ENCODE data around the gene B4GALNT2.
"Not testable (repeated sequence)": the region's sequence is repeated elsewhere in the genome, so short reads cannot be mapped to it uniquely, and the experiment has no call there.

The B4GALNT2 gene

GRCh38 chr17:49146620-49147306, 14.2 kb downstream of the B4GALNT2 start:
- H3K4me1 ChIP-seq (ENCODE audit: control insufficient read depth, insufficient read depth, low read length), result no peaks in the 10 kb centered on the region

DNA sequence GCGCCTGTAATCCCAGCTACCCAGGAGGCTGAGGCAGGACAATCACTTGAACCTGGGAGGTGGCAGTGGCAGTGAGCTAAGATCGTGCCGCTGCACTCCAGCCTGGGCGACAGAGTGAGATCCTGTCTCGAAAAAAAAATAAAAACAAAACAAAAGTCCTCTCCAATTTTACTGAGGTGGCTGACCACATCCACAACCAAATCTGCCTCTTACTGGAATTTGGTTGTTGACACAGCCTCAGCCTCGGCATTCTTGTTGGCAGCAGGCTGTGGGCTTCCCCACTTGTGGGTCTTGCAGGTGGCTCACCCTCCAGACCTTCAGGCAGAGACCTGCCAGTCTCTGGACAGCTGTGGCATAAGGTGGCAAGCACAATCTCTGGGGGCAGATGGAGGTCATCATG, 15.6 kb downstream of the B4GALNT2 start:
- Histone ChIP-seq H3K36me3 (ENCODE audit: control insufficient read depth in 2 of 2, insufficient read depth in 2 of 2, low read length in 2 of 2) (no peaks in the 10 kb centered on the region), H3K27ac (ENCODE audit: low read length) (no peak overlapping the region), H3K27me3 (ENCODE audit: control insufficient read depth in 1 of 2, insufficient read depth in 2 of 2, low read length in 2 of 2) (peaks cover 8 to 15% of the 10 kb centered on the region in 2 donors), H3K9me3 (ENCODE audit: control insufficient read depth in 2 of 2, low read length in 2 of 2) (no peaks in the 10 kb centered on the region), H3K9ac (ENCODE audit: low read length in 2 of 2) (no peak overlapping the region), H3K4me1 (ENCODE audit: control insufficient read depth, insufficient read depth, low read length) (no peaks in the 10 kb centered on the region), H3K4me3 (ENCODE audit: low read length in 2 of 2) (no peak overlapping the region)

More at GRCh38 chr17:49146620-49147306, 14.2 kb downstream of the B4GALNT2 start:
- Histone ChIP-seq H3K9me3 (ENCODE audit: control insufficient read depth in 2 of 2, low read length in 2 of 2) (no peaks in the 10 kb centered on the region), H3K27ac (ENCODE audit: low read length) (no peak overlapping the region), H3K9ac (ENCODE audit: low read length in 2 of 2) (no peak overlapping the region), H3K27me3 (ENCODE audit: control insufficient read depth in 1 of 2, insufficient read depth in 2 of 2, low read length in 2 of 2) (peaks cover 10 to 12% of the 10 kb centered on the region in 2 donors), H3K4me3 (ENCODE audit: low read length in 2 of 2) (no peak overlapping the region), H3K36me3 (ENCODE audit: control insufficient read depth in 2 of 2, insufficient read depth in 2 of 2, low read length in 2 of 2) (no peaks in the 10 kb centered on the region)

DNA sequence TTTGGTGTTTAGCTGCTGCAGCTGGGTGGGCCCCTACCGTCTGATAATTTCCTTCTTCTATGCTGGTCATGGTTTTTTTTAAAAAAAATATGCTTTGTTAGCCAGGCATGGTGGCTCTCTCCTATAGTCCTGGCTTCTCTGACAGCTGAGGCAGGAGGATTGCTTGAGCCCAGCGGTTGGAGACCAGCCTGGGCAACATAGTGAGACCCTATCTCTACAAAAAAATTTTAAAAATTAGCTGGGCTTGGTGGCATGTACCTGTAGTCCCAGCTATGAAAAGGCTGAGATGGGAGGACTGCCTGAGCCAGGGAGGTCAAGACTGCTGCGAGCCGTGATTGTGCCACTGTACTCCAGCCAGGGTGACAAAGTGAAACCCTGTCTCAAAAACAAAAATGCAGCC, 19.4 kb downstream of the B4GALNT2 start:
- H3K4me1 ChIP-seq (ENCODE audit: control insufficient read depth, insufficient read depth, low read length), result no peaks in the 10 kb centered on the region
- no peak overlapping the region for H3K4me3 ChIP-seq (ENCODE audit: low read length in 2 of 2)
- no peaks in the 10 kb centered on the region for H3K36me3 ChIP-seq (ENCODE audit: control insufficient read depth in 2 of 2, insufficient read depth in 2 of 2, low read length in 2 of 2)
- no peak overlapping the region for H3K27ac ChIP-seq (ENCODE audit: low read length)
- H3K9ac ChIP-seq (ENCODE audit: low read length in 2 of 2), result no peak overlapping the region
- H3K9me3 ChIP-seq (ENCODE audit: control insufficient read depth in 2 of 2, low read length in 2 of 2), result no peaks in the 10 kb centered on the region
- H3K27me3 ChIP-seq (ENCODE audit: control insufficient read depth in 1 of 2, insufficient read depth in 2 of 2, low read length in 2 of 2), result peaks cover 12 to 13% of the 10 kb centered on the region in 2 donors

DNA sequence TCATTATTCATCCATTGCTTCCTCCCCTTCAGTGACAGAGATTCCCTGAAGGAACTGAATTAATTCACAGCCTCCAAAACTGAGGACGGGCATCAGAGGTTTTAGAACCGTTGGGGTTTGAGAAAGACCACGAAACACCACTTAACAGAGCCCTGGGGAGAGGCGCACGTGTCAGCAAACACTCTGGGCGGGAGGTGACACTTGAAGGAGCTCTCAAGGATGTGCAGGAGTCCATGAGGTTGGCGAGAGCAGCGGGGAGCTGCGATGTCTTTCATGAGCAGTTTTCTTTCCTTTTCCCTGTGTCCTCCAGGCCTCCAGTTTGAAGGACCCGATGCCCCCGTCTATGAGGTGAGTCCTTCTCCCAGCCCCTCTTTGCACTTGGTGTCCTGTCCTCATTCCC, 23.7 kb downstream of the B4GALNT2 start:
- H3K4me3 ChIP-seq (ENCODE audit: low read length in 2 of 2), result no peak overlapping the region
- H3K9ac ChIP-seq (ENCODE audit: low read length in 2 of 2), result no peak overlapping the region
- no peak overlapping the region for H3K27ac ChIP-seq (ENCODE audit: low read length)
- H3K36me3 ChIP-seq (ENCODE audit: control insufficient read depth in 2 of 2, insufficient read depth in 2 of 2, low read length in 2 of 2), result no peaks in the 10 kb centered on the region
- H3K27me3 ChIP-seq (ENCODE audit: control insufficient read depth in 1 of 2, insufficient read depth in 2 of 2, low read length in 2 of 2), result peaks cover 17 to 23% of the 10 kb centered on the region in 2 donors
- H3K9me3 ChIP-seq (ENCODE audit: control insufficient read depth in 2 of 2, low read length in 2 of 2), result no peaks in the 10 kb centered on the region
- no peaks in the 10 kb centered on the region for H3K4me1 ChIP-seq (ENCODE audit: control insufficient read depth, insufficient read depth, low read length)

GRCh38 chr17:49157784-49158183, 25.2 kb downstream of the B4GALNT2 start:
- Histone ChIP-seq H3K4me1 (ENCODE audit: control insufficient read depth, insufficient read depth, low read length) (no peaks in the 10 kb centered on the region), H3K9ac (ENCODE audit: low read length in 2 of 2) (no peak overlapping the region), H3K9me3 (ENCODE audit: control insufficient read depth in 2 of 2, low read length in 2 of 2) (no peaks in the 10 kb centered on the region), H3K27me3 (ENCODE audit: control insufficient read depth in 1 of 2, insufficient read depth in 2 of 2, low read length in 2 of 2) (peaks cover 15 to 23% of the 10 kb centered on the region in 2 donors), H3K4me3 (ENCODE audit: low read length in 2 of 2) (no peak overlapping the region), H3K36me3 (ENCODE audit: control insufficient read depth in 2 of 2, insufficient read depth in 2 of 2, low read length in 2 of 2) (no peaks in the 10 kb centered on the region), H3K27ac (ENCODE audit: low read length) (no peak overlapping the region)

- H3K27me3 ChIP-seq (ENCODE audit: control insufficient read depth in 1 of 2, insufficient read depth in 2 of 2, low read length in 2 of 2), result peaks cover 4 to 14% of the 10 kb centered on the region in 2 donors
- no peak overlapping the region for H3K27ac ChIP-seq (ENCODE audit: low read length)
- H3K9ac ChIP-seq (ENCODE audit: low read length in 2 of 2), result no peak overlapping the region
- no peaks in the 10 kb centered on the region for H3K4me1 ChIP-seq (ENCODE audit: control insufficient read depth, insufficient read depth, low read length)
- no peaks in the 10 kb centered on the region for H3K36me3 ChIP-seq (ENCODE audit: control insufficient read depth in 2 of 2, insufficient read depth in 2 of 2, low read length in 2 of 2)
- peaks cover 0 to under 1% of the 10 kb centered on the region in 2 donors for H3K9me3 ChIP-seq (ENCODE audit: control insufficient read depth in 2 of 2, low read length in 2 of 2)
- no peak overlapping the region for H3K4me3 ChIP-seq (ENCODE audit: low read length in 2 of 2)
Measured at GRCh38 chr17:49162866-49163265, 30.3 kb downstream of the B4GALNT2 start.

GRCh38 chr17:49165143-49165542, 32.6 kb downstream of the B4GALNT2 start:
- peaks cover 0 to 3% of the 10 kb centered on the region in 2 donors for H3K9me3 ChIP-seq (ENCODE audit: control insufficient read depth in 2 of 2, low read length in 2 of 2)
- H3K4me1 ChIP-seq (ENCODE audit: control insufficient read depth, insufficient read depth, low read length), result no peaks in the 10 kb centered on the region
- H3K27me3 ChIP-seq (ENCODE audit: control insufficient read depth in 1 of 2, insufficient read depth in 2 of 2, low read length in 2 of 2), result peaks cover 0 to 29% of the 10 kb centered on the region in 2 donors
- no peak overlapping the region for H3K4me3 ChIP-seq (ENCODE audit: low read length in 2 of 2)
- H3K9ac ChIP-seq (ENCODE audit: low read length in 2 of 2), result no peak overlapping the region
- no peak overlapping the region for H3K27ac ChIP-seq (ENCODE audit: low read length)
- no peaks in the 10 kb centered on the region for H3K36me3 ChIP-seq (ENCODE audit: control insufficient read depth in 2 of 2, insufficient read depth in 2 of 2, low read length in 2 of 2)

GRCh38 chr17:49168706-49169105, 36.1 kb downstream of the B4GALNT2 start:
- Histone ChIP-seq H3K4me1 (ENCODE audit: control insufficient read depth, insufficient read depth, low read length) (no peaks in the 10 kb centered on the region), H3K9ac (ENCODE audit: low read length in 2 of 2) (no peak overlapping the region), H3K36me3 (ENCODE audit: control insufficient read depth in 2 of 2, insufficient read depth in 2 of 2, low read length in 2 of 2) (no peaks in the 10 kb centered on the region), H3K4me3 (ENCODE audit: low read length in 2 of 2) (no peak overlapping the region), H3K9me3 (ENCODE audit: control insufficient read depth in 2 of 2, low read length in 2 of 2) (peaks cover 0 to 3% of the 10 kb centered on the region in 2 donors), H3K27me3 (ENCODE audit: control insufficient read depth in 1 of 2, insufficient read depth in 2 of 2, low read length in 2 of 2) (peaks cover 0 to 28% of the 10 kb centered on the region in 2 donors), H3K27ac (ENCODE audit: low read length) (no peak overlapping the region)

- Histone ChIP-seq H3K36me3 (ENCODE audit: control insufficient read depth in 2 of 2, insufficient read depth in 2 of 2, low read length in 2 of 2) (no peaks in the 10 kb centered on the region), H3K4me3 (ENCODE audit: low read length in 2 of 2) (no peak overlapping the region), H3K27ac (ENCODE audit: low read length) (no peak overlapping the region), H3K9me3 (ENCODE audit: control insufficient read depth in 2 of 2, low read length in 2 of 2) (peaks cover 0 to 3% of the 10 kb centered on the region in 2 donors), H3K27me3 (ENCODE audit: control insufficient read depth in 1 of 2, insufficient read depth in 2 of 2, low read length in 2 of 2) (peaks cover 0 to 22% of the 10 kb centered on the region in 2 donors), H3K9ac (ENCODE audit: low read length in 2 of 2) (no peak overlapping the region), H3K4me1 (ENCODE audit: control insufficient read depth, insufficient read depth, low read length) (no peaks in the 10 kb centered on the region)
Measured at GRCh38 chr17:49170216-49170615, 37.6 kb downstream of the B4GALNT2 start.

DNA sequence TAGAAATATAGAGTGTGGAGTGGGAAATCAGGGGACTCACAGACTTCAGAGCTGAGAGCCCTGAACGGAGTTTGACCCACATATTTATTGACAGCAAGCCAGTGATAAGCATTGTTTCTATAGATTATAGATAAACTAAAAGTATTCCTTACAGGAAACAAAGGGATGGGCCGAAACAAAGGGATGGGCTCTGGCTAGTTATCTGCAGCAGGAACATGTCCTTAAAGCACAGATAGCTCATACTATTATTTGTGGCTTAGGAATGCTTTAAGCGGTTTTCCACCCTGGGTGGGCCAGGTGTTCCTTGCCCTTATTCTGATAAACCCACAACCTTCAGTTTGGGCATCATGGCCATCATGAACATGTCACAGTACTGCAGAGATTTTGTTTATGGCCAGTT, 38.1 kb downstream of the B4GALNT2 start:
- H3K27me3 ChIP-seq (ENCODE audit: control insufficient read depth in 1 of 2, insufficient read depth in 2 of 2, low read length in 2 of 2), result peaks cover 0 to 22% of the 10 kb centered on the region in 2 donors
- H3K27ac ChIP-seq (ENCODE audit: low read length); H3K4me3 ChIP-seq (ENCODE audit: low read length in 2 of 2); H3K36me3 ChIP-seq (ENCODE audit: control insufficient read depth in 2 of 2, insufficient read depth in 2 of 2, low read length in 2 of 2); H3K9ac ChIP-seq (ENCODE audit: low read length in 2 of 2); H3K9me3 ChIP-seq (ENCODE audit: control insufficient read depth in 2 of 2, low read length in 2 of 2); H3K4me1 ChIP-seq (ENCODE audit: control insufficient read depth, insufficient read depth, low read length): not testable (repeated sequence)

DNA sequence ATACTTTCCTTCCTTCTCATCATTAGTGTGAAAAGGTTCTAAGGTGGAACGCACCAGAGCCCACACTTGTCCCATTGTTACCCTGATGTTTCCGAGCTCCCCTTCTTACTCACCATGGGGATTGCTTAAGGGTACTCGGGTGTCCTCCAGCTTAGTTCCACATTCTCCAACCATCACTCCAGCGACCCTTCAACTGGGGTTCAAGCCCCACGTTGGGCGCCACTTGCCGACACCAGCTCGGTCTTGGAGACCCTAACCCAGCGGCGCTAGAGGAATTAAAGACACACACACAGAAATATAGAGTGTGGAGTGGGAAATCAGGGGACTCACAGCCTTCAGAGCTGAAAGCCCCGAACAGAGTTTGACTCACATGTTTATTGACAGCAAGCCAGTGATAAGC, 43.4 kb downstream of the B4GALNT2 start:
- not testable (repeated sequence) for H3K9ac ChIP-seq (ENCODE audit: low read length in 2 of 2); H3K27ac ChIP-seq (ENCODE audit: low read length); H3K4me1 ChIP-seq (ENCODE audit: control insufficient read depth, insufficient read depth, low read length); H3K36me3 ChIP-seq (ENCODE audit: control insufficient read depth in 2 of 2, insufficient read depth in 2 of 2, low read length in 2 of 2); H3K27me3 ChIP-seq (ENCODE audit: control insufficient read depth in 1 of 2, insufficient read depth in 2 of 2, low read length in 2 of 2); H3K4me3 ChIP-seq (ENCODE audit: low read length in 2 of 2)
- H3K9me3 ChIP-seq (ENCODE audit: control insufficient read depth in 2 of 2, low read length in 2 of 2), result peaks cover 11 to 21% of the 10 kb centered on the region in 2 donors
